Heart left ventricle (tissue), 16 donors: Measurements from ENCODE around the gene ADGRF3. TPM values are rescaled to one million over a fixed set of nuclear protein-coding genes. Genes with fewer than 3 reads are reported as not detected.
A peak's percentile ranks its signal among the peaks of the same experiment; 100 is the strongest.
"Not testable (repeated sequence)": the region's sequence is repeated elsewhere in the genome, so short reads cannot be mapped to it uniquely, and the experiment has no call there.

ENCODE experiments used
- ATAC-seq, 4 donors: fragments of 200-7000 bp; cut with Tn5 transposase; one replicate each; pipeline ENCODE4 v1.9.1; 2020 to 2022; ENCODE audit warnings: moderate library complexity in 4 of 4, mild to moderate bottlenecking in 3 of 4, moderate number of reproducible peaks in 1 of 4
- DNase-seq, 5 donors: peaks; one replicate each; pipeline ENCODE4 v3.0.0-alpha.2; 2020
- H3K27ac ChIP-seq, 12 donors: fragments of 200-600 bp; sonication (generic) in 4 of 12; one replicate each; pipeline versions ENCODE4 v1.5.0 to v1.8.0; 2016 to 2022; ENCODE audit warnings: mild to moderate bottlenecking in 2 of 12
- H3K27me3 ChIP-seq, 9 donors: fragments of 200-600 bp; sonication (generic) in 2 of 9; one replicate each; pipeline versions ENCODE4 v1.5.1 to v1.8.0; 2016 to 2022; ENCODE audit warnings: mild to moderate bottlenecking in 3 of 9
- H3K36me3 ChIP-seq, 9 donors: fragments of 200-600 bp; sonication (generic) in 2 of 9; one replicate each; pipeline versions ENCODE4 v1.5.0 to v1.8.0; 2018 to 2022; ENCODE audit warnings: mild to moderate bottlenecking in 2 of 9
- H3K4me1 ChIP-seq, 12 donors: fragments of 200-600 bp; sonication (generic) in 4 of 12; one replicate each; pipeline versions ENCODE4 v1.5.0 to v1.8.0; 2016 to 2022; ENCODE audit warnings: mild to moderate bottlenecking in 3 of 12
- H3K4me3 ChIP-seq, 12 donors: fragments of 200-600 bp; sonication (generic) in 4 of 12; one replicate each; pipeline versions ENCODE4 v1.5.0 to v1.8.0; 2017 to 2022; ENCODE audit warnings: mild to moderate bottlenecking in 9 of 12, moderate library complexity in 4 of 12
- H3K9me3 ChIP-seq, 12 donors: fragments of 200-600 bp; sonication (generic) in 4 of 12; one replicate each; pipeline versions ENCODE4 v1.5.0 to v1.8.0; 2016 to 2022; ENCODE audit warnings: mild to moderate bottlenecking in 1 of 12
- CTCF ChIP-seq, 12 donors: fragments of 200-600 bp; sonication (generic) in 4 of 12; IDR thresholded peaks; one replicate each; pipeline versions ENCODE4 v1.5.0 to v1.8.0; 2018 to 2022; ENCODE audit warnings: antibody characterized with exemption in 12 of 12, mild to moderate bottlenecking in 5 of 12
- POLR2A ChIP-seq, 2 donors: fragments of 450-650 bp; IDR thresholded peaks; one replicate each; pipeline ENCODE4 v1.6.1; 2017; ENCODE audit warnings: antibody characterized with exemption in 2 of 2, mild to moderate bottlenecking in 2 of 2, moderate library complexity in 2 of 2
- WGBS, 4 donors: extraction: QIAGEN DNeasy Blood & Tissue Kit in 2 of 4; methylation state at CpG; one replicate each; pipeline versions ENCODE4 v1.1.5 to v1.1.7; 2013 to 2018; 5-methylcytosine and 5-hydroxymethylcytosine counted together
- intact Hi-C, 10 donors: fragments of 100-400 bp; cut with DNase I; formaldehyde crosslinking; loops; one replicate each; pipeline versions ENCODE4 v1.11.1 to v1.14.2; 2022
- polyA plus RNA-seq, 2 donors: library from polyadenylated mRNA; stranded (reverse); fragments of 200-250 nt; gene quantifications; one replicate each; pipeline ENCODE4 v1.2.3, GENCODE V29; 2013
- total RNA-seq, 9 donors: library from RNA; depleted of rRNA in 2 of 9; stranded (reverse); fragments of >200 nt in 2 of 9; fragmentation: NEBNext Ultra II Directional in 3 of 9; extraction: Animal tissue kit (Norgen Biotek cat#: 25700) in 3 of 9; gene quantifications; one replicate each; pipeline versions ENCODE4 v1.1.0 to v1.2.4, GENCODE V29; 2016 to 2023
- donor health status: ischemic (EF 13 %, LVEDD 7.1; RV severe dilation, severe dysfunction).
- donor health status: healthy with polysubstance abuse.
- donor health status: DM: no; HTN: yes; CAD: no.
- donor health status: DM: no; HTN: no; CAD: no.
- donor health status: ischemic (EF 25% LVEDD 6.9; RV normal size, moderate dysfunction).
- donor health status: ischemic (EF 25% LVEDD 5.7; RV mildly dilated, moderate dysfunction).
- donor health status: healthy.
- donor health status: DM: yes; HTN: yes; CAD: no.
- donor health status: ischemic (EF 35%, LVEDD 5.7; RV mildly dilated, moderate dysfunction).
- donor health status: nonischemic (EF 11% LVEDD 7.7; RV severe dilation, severe dysfunction).
- donor health status: DM: yes; HTN: yes; CAD: no.
- donor health status: PGD.
- donor health status: ischemic (EF 29% LVEDD 5.4; RV normal size, mild dysfunction).
- donor health status: nonischemic (EF 23%, LVEDD 6.1; RV moderate dilation, normal function).

The ADGRF3 gene
- total and polyA plus RNA-seq, 11 donors: 0.08 to 0.69 (median 0.13) TPM; not detected in 8

GRCh38 chr2:26330604-26331003 lies 16.0 kb downstream of the ADGRF3 start:
- ATAC-seq (no peak), DNase-seq (no peak)
- H3K9me3 ChIP-seq: no peaks in the 10 kb centered on the region
- no peak overlapping the region for H3K27ac ChIP-seq
- H3K36me3 ChIP-seq: no peaks in the 10 kb centered on the region
- WGBS, 4 donors: 82 to 89% (median 88%) methylated on average over 3 of the region's 3 CpGs
- intact Hi-C loops: loop anchor here in 5 of 10 donors (5.0 to 10.0 kb wide), 3 partner anchors 88 to 376 kb away; partner anchors contain the start of genes HADHA (in 3 of the 5) and HADHB (in 3 of the 5)
- no peaks in the 10 kb centered on the region for H3K27me3 ChIP-seq
- peaks cover 0 to 10% (median 0%) of the 10 kb centered on the region in 12 donors for H3K4me1 ChIP-seq
- TF ChIP-seq CTCF (IDR thresholded peaks at IDR 0.05) (no peak), POLR2A (IDR thresholded peaks at IDR 0.05) (no peak)
- H3K4me3 ChIP-seq: no peak overlapping the region

- DNase-seq (peak; percentile 76 to 91 (median 85)), ATAC-seq (peak; percentile 73 to 93 (median 91))
- no peaks in the 10 kb centered on the region for H3K36me3 ChIP-seq
- intact Hi-C loops: loop anchor here in 5 of 10 donors (5.0 to 10.0 kb wide), 3 partner anchors 88 to 375 kb away; partner anchors contain the start of genes HADHA (in 3 of the 5) and HADHB (in 3 of the 5)
- no peaks in the 10 kb centered on the region for H3K27me3 ChIP-seq
- no peak overlapping the region for H3K27ac ChIP-seq
- WGBS, 4 donors: 2 to 5% (median 2%) methylated on average over 7 of the region's 7 CpGs
- no peaks in the 10 kb centered on the region for H3K9me3 ChIP-seq
- TF ChIP-seq POLR2A (IDR thresholded peaks at IDR 0.05): no peak
- TF ChIP-seq CTCF (IDR thresholded peaks at IDR 0.05): peak; percentile 77 to 92 (median 86)
- no peak overlapping the region for H3K4me3 ChIP-seq
- H3K4me1 ChIP-seq: peaks cover 0 to 10% (median 0%) of the 10 kb centered on the region in 12 donors
These were observed 16.5 kb downstream of the ADGRF3 start for GRCh38 chr2:26330114-26330549.

- not testable (repeated sequence) for H3K9me3 ChIP-seq, H3K36me3 ChIP-seq, DNase-seq, H3K27ac ChIP-seq, H3K27me3 ChIP-seq, ATAC-seq, H3K4me1 ChIP-seq, H3K4me3 ChIP-seq
- 89 to 94% (median 92%) methylated on average over 4 of the region's 4 CpGs for WGBS, 4 donors
- intact Hi-C loops: loop anchor here in 4 of 10 donors (5.0 to 10.0 kb wide), 5 partner anchors 82 to 377 kb away; no protein-coding TSS in a partner anchor
These were observed 17.5 kb downstream of the ADGRF3 start for GRCh38 chr2:26329083-26329482.

GRCh38 chr2:26327291-26328272 lies 19.0 kb downstream of the ADGRF3 start:
- Histone ChIP-seq H3K4me3 (no peak overlapping the region), H3K4me1 (peaks cover 0 to 10% (median 0%) of the 10 kb centered on the region in 12 donors), H3K9me3 (no peaks in the 10 kb centered on the region), H3K27me3 (no peaks in the 10 kb centered on the region), H3K27ac (no peak overlapping the region), H3K36me3 (no peaks in the 10 kb centered on the region)
- no peak for TF ChIP-seq CTCF (IDR thresholded peaks at IDR 0.05)
- no peak for TF ChIP-seq POLR2A (IDR thresholded peaks at IDR 0.05)
- no peak for ATAC-seq
- no peak for DNase-seq
- 56 to 71% (median 69%) methylated on average over 5 of the region's 5 CpGs for WGBS, 4 donors
- intact Hi-C loops: loop anchor here in 4 of 10 donors (5.0 to 10.0 kb wide), 5 partner anchors 80 to 375 kb away; no protein-coding TSS in a partner anchor
